BJ (cell line): Measurements from ENCODE around the gene OMD. TPM values are rescaled to one million over a fixed set of nuclear protein-coding genes. Genes with fewer than 3 reads are reported as not detected.

ENCODE experiments used
- CTCF ChIA-PET: fragments of 350-600 bp; formaldehyde crosslinking; extraction: SDS; loops from one replicate; lab custom pipeline; 2021; ENCODE audit warnings: antibody characterized with exemption, inconsistent platforms; lab: Yijun Ruan, JAX
- POLR2A ChIA-PET: fragments of 300-600 bp; sonication (Branson Sonifier 250); formaldehyde crosslinking; extraction: SDS; loops from one replicate; lab custom pipeline; 2021; ENCODE audit warnings: antibody characterized with exemption; lab: Charles Lee
- DNase-seq: peaks from one replicate; pipeline ENCODE4 v3.0.0-alpha.2; 2011; ENCODE audit warnings: low read depth
- H3K27me3 ChIP-seq: 2 replicates; pipeline ENCODE4 v1.6.0; 2011; ENCODE audit warnings: low read length; ENCODE audit not compliant: control insufficient read depth, insufficient read depth
- H3K36me3 ChIP-seq: 2 replicates; pipeline ENCODE4 v1.5.1; 2011; ENCODE audit warnings: low read length; ENCODE audit not compliant: control insufficient read depth, insufficient read depth
- H3K4me3 ChIP-seq: 2 replicates; pipeline ENCODE4 v1.5.1; 2011; ENCODE audit warnings: low read depth, mild to moderate bottlenecking, control low read depth, low read length
- polyA plus RNA-seq: library from polyadenylated mRNA; depleted of rRNA; stranded (reverse); fragments of >200 nt; gene quantifications from 2 replicates; pipeline ENCODE4 v1.2.3, GENCODE V29; 2011
- TF ChIP-seq, protein P1 (sequence below): IDR thresholded peaks from 2 replicates; pipeline ENCODE4 v1.5.1; 2011; ENCODE audit warnings: low read depth, mild to moderate bottlenecking, control low read depth, inconsistent platforms, low read length, moderate library complexity; ENCODE audit not compliant: insufficient read depth

Gene OMD
- polyA plus RNA-seq, 1 experiment: 0.10 TPM

DNA sequence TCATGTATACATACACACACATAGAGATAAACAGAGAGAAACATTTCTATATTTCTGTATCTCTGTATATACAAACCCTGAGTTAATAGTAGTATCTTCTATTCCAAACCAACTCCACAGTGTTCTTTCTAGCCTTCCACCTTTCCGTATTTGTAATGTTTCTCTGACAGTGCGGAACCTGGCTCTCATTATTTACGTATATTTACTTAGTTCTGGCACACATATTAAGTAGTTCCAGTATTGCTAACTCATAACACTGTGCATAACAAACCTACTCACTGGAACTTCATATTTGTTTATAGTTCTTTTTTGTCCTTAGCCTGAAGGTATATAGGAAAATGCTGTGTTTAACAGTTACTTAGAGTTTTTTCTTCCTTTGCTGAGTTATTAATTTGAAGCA, 26.4 kb downstream of the OMD start:
- Histone ChIP-seq H3K36me3 (no peaks in the 10 kb centered on the region), H3K4me3 (no peak overlapping the region), H3K27me3 (no peaks in the 10 kb centered on the region)
- POLR2A ChIA-PET: no interaction called here
- CTCF ChIA-PET: no interaction called here
- TF ChIP-seq, protein P1, sequence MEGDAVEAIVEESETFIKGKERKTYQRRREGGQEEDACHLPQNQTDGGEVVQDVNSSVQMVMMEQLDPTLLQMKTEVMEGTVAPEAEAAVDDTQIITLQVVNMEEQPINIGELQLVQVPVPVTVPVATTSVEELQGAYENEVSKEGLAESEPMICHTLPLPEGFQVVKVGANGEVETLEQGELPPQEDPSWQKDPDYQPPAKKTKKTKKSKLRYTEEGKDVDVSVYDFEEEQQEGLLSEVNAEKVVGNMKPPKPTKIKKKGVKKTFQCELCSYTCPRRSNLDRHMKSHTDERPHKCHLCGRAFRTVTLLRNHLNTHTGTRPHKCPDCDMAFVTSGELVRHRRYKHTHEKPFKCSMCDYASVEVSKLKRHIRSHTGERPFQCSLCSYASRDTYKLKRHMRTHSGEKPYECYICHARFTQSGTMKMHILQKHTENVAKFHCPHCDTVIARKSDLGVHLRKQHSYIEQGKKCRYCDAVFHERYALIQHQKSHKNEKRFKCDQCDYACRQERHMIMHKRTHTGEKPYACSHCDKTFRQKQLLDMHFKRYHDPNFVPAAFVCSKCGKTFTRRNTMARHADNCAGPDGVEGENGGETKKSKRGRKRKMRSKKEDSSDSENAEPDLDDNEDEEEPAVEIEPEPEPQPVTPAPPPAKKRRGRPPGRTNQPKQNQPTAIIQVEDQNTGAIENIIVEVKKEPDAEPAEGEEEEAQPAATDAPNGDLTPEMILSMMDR: no peak
- DNase-seq: no peak

DNA sequence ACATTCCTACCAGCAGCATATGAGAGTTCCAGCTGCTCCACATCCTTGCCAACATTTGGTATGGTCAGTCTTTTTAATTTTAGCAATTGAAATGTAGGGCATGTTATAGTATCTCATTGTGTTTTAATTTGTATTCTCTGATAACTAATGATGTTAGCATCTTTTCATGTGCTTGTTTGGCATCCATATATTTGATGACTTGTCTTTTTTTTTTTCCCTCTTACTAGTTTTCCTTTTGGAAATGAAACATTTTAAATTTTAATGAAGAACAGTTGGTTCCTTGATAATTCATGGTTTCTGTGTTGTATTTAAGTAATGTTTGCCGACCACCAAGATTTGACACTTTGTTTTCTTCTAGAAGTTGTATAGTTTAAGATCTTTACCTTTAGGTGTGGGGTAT, 28.7 kb downstream of the OMD start:
- TF ChIP-seq, protein P1: no peak
- H3K36me3 ChIP-seq: no peaks in the 10 kb centered on the region
- ChIA-PET CTCF (no interaction called here), POLR2A (no interaction called here)
- H3K27me3 ChIP-seq: no peaks in the 10 kb centered on the region
- H3K4me3 ChIP-seq: no peak overlapping the region
- DNase-seq: no peak

DNA sequence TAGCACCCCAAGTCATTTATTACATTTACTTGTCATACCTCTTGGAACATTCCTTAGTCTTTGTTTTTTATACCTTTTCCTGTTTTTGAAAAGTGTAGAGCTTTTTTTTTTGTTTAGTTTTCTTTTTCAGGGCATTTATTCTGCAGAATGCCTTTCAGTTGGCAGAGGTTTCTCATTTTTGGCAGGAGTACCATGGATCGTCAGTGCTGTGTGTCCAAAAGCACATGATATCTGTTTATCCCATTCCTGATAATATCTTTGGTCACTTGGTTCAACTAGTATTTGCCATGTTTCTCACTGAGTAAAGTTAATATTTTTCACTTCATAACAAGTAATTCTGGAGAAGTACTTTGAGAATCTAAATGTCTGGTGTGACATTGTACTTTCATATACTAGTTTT, 30.6 kb downstream of the OMD start:
- ChIA-PET POLR2A (no interaction called here), CTCF (interaction anchor here (1.7 kb wide), 1 partner anchor 17 kb away, joined by 4 read pairs; no protein-coding TSS in a partner anchor)
- no peaks in the 10 kb centered on the region for H3K36me3 ChIP-seq
- no peaks in the 10 kb centered on the region for H3K27me3 ChIP-seq
- no peak for DNase-seq
- no peak overlapping the region for H3K4me3 ChIP-seq
- TF ChIP-seq, protein P1: no peak

DNA sequence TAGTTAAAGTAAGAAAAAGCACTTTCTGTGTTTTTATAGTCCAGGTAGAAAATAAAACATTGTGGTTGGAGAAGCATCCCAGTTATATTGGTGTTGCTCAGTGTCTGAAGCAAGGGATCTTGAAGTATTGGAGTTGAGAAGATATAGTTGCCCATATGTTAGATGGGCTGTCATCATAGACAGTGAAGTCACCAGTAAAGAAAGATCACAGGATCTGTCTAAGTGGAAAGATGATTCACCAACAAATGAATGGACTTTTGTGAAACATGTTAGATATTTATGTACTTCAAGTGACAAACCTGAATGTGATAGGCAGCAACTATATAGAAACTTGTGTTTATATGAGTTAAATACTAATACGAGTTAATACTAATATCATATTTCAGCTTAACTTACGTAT, 31.6 kb downstream of the OMD start:
- Histone ChIP-seq H3K27me3 (no peaks in the 10 kb centered on the region), H3K4me3 (no peak overlapping the region), H3K36me3 (no peaks in the 10 kb centered on the region)
- ChIA-PET POLR2A (no interaction called here), CTCF (interaction anchor here (1.7 kb wide), 1 partner anchor 18 kb away, joined by 4 read pairs; no protein-coding TSS in a partner anchor)
- no peak for DNase-seq
- TF ChIP-seq, protein P1: no peak

DNA sequence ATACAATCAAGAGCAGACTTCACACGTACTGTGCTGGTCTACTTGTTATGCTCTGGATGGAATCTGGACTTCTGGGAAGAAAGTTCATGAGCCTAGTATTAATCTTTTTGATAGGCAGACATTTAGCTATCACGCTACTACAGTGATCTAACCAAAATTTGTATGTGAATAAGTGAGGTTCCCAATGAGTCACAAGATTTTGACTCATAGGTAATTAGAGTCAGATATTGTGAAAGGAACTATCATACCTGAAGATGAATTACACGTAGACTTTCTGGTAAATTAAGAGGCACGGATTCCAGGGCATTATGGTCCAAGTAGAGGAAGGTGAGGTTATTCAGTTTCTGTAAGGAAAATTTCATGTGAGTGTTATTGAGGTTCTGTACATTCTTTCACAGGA, 38.3 kb downstream of the OMD start:
- H3K27me3 ChIP-seq: no peaks in the 10 kb centered on the region
- no peaks in the 10 kb centered on the region for H3K36me3 ChIP-seq
- TF ChIP-seq, protein P1: no peak
- ChIA-PET POLR2A (no interaction called here), CTCF (no interaction called here)
- DNase-seq: no peak
- H3K4me3 ChIP-seq: no peak overlapping the region
